Fibroblast of the aortic adventitia (primary cell): ENCODE results near the gene MYLK. TPM values are rescaled to one million over a fixed set of nuclear protein-coding genes. Genes with fewer than 3 reads are reported as not detected.

ENCODE experiments used
- DNase-seq: peaks from one replicate; pipeline ENCODE4 v3.0.0-alpha.2; 2010; ENCODE audit warnings: low read depth
- H3K4me3 ChIP-seq: 2 replicates; pipeline ENCODE4 v1.5.1; 2011; ENCODE audit warnings: low read depth, mild to moderate bottlenecking, control low read depth, low read length, moderate library complexity
- total RNA-seq: library from RNA; depleted of rRNA; stranded (reverse); fragments of >200 nt; gene quantifications from 2 replicates; pipeline ENCODE4 v1.2.3, GENCODE V29; 2012; ENCODE audit warnings: low replicate concordance
- TF ChIP-seq, protein P1 (sequence below): IDR thresholded peaks from 2 replicates; pipeline ENCODE4 v1.5.1; 2011; ENCODE audit warnings: mild to moderate bottlenecking, low read length, control low read depth, inconsistent platforms; ENCODE audit not compliant: insufficient read depth

Gene MYLK
- total RNA-seq, 1 donor, result 74.7 TPM

DNA sequence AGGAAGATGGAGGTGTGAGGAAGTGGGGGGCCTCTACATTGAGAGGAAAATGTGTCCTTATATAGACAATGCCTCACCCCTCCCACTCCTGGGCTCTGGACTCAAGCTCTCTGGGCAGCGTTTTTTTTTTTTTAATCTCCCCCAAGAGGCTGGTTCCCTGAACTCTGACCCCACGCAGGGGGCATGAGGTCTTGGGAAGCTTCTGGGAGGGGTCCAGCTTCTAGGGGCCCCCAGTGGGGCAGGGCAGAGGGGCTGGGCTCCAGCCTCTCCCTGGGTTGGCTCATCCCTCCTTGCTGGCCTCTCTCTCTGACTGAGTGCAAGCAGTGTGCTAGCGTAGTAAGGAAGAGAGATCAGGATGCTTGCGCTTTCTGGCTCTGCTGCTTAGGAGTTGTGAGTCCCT is 197.9 kb downstream of the MYLK start:
- H3K4me3 ChIP-seq, result no peak overlapping the region
- TF ChIP-seq, protein P1, sequence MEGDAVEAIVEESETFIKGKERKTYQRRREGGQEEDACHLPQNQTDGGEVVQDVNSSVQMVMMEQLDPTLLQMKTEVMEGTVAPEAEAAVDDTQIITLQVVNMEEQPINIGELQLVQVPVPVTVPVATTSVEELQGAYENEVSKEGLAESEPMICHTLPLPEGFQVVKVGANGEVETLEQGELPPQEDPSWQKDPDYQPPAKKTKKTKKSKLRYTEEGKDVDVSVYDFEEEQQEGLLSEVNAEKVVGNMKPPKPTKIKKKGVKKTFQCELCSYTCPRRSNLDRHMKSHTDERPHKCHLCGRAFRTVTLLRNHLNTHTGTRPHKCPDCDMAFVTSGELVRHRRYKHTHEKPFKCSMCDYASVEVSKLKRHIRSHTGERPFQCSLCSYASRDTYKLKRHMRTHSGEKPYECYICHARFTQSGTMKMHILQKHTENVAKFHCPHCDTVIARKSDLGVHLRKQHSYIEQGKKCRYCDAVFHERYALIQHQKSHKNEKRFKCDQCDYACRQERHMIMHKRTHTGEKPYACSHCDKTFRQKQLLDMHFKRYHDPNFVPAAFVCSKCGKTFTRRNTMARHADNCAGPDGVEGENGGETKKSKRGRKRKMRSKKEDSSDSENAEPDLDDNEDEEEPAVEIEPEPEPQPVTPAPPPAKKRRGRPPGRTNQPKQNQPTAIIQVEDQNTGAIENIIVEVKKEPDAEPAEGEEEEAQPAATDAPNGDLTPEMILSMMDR, result no peak
- DNase-seq, result no peak

DNA sequence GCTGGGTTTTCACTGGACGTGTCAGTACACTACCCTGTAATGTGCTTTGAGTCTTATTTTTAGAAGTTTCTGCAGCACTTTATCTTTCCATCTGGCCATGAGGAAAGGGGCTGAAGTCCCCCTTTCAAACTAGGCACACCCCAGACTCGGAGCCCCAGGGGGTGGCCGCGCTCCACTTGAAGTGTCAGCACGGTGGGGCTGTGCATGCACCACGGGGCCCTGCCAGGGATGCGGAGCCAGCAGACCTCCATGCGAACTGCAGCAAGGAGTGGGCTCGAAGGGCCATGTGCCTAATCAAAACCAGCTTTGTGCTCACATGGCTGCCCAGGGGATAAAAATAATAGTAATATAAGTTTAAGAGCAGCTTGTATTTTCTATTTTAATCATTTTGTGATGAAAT is 198.4 kb downstream of the MYLK start:
- no peak for DNase-seq
- TF ChIP-seq, protein P1, result no peak
- no peak overlapping the region for H3K4me3 ChIP-seq

DNA sequence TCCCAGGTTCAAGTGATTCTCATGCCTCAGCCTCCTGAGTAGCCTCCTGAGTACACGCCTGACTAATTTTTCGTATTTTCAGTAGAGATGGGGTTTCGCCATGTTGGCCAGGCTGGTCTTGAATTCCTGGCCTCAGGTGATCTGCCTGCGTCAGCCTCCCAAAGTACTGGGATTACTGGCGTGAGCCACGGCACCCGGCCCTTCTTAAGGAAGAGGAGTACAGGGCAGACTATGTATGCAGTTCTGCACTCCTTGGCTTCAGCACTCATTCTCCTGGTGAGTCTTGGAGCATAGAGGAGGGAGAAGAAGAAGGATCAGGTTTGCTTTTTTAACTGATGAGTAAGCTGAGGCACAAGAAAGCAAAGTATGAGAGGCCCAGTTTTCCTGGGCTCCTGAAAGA is 199.5 kb downstream of the MYLK start:
- DNase-seq, result no peak
- TF ChIP-seq, protein P1, result no peak
- H3K4me3 ChIP-seq, result no peak overlapping the region

DNA sequence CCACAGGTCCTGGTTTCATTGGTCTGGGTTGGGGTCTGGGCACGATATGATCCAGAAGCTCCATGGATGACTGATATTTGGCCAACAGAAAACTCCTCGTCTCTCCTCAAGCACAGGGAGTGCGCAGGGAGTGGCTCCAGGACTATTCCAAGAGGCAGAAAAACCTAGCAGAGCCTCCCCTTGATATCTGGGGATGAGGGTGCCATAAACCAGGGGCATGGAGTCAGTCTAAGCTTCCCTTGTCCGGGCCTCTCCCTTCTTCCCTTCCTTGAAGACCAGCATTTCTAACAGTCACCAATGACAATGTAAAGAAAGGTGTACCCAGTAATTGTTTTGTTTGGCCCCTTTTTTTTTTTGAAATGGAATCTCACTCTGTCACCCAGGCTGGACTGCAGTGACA is 199.9 kb downstream of the MYLK start:
- TF ChIP-seq, protein P1, result no peak
- no peak for DNase-seq
- no peak overlapping the region for H3K4me3 ChIP-seq

DNA sequence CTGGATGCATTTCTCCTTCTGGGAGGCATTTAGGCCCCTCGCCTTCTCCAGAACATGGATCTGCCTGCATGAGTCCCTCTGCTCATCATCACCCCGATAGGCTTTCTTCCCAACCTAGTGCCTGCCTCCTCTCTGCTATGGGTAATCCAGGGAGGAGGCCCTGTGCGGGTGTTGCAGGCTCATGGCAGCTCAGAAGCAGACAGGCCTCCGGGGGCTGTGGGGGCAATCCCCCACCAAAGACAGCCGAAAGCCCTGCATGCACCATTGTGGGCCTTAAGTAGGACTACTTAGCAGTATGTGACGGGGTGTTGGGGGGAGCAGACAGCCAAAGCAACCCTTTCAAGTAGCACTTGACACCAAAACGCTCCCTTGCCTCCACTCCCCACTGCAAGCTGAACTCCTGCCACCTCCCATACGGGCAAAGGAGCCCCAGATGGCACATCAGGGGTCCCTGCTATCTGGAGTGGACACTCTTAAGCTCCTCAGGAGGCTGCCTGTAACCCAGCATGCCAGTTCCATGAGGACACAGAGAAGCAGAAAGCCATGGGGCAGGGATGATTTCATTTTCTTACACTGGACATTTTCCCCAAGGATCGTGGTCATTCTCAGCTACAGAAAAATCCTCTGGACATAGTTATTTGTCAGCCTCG is 200.5 kb downstream of the MYLK start:
- DNase-seq, result no peak
- TF ChIP-seq, protein P1, result no peak
- H3K4me3 ChIP-seq, result no peak overlapping the region

DNA sequence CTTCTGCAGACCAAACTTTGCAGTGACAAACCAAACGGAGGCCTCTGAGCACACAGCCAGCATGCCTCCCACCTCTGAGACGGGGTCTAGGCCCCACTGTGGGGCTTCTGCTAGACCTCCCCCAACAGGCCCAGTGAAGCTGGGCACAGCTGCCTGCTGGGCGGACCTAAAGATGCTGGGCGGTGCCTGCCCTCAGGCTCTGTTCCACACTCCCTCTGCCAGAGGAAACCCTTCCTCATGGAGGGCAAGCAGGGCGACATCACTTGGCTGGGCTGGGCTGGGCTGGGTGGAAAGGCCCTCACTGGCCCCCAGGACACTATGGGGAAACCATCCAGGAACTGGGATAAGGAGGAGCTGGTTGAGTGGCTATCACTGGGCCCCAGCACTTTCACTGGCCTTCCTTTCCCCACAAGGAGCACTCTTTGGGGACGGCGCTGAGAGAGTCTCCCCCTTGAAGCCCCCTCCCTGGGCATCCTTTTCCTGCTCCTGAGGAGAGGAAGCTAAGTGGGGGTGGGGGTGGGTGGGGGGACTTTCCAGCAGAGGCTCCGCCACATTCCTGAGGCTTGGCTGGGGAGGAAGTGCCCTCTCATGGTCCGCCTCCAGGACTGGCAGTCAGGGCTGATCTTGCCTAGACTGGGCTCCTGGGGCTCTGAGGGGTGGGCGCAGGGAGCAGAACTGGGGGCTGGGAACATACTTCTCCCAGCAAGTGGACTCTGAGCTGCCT is 201.2 kb downstream of the MYLK start:
- no peak for DNase-seq
- H3K4me3 ChIP-seq, result no peak overlapping the region
- TF ChIP-seq, protein P1, result no peak
